Stimulated activated CD4-positive, alpha-beta T cell treated with anti-CD3 and anti-CD28 coated beads, Interleukin-15, amount 100 ng/mL, for 48 hours (primary cell): ENCODE measurements around the gene TNNT2.
A peak's percentile ranks its signal among the peaks of the same experiment; 100 is the strongest.

Source experiments
- DNase-seq, 2 donors: peaks; one replicate each; pipeline ENCODE4 v3.0.0-alpha.2; 2020; ENCODE audit warnings: low read depth in 2 of 2

The TNNT2 gene

GRCh38 chr1:201403359-201403758 lies 25.9 kb upstream of the TNNT2 start:
- no peak for DNase-seq

GRCh38 chr1:201401700-201402099 lies 24.2 kb upstream of the TNNT2 start:
- no peak for DNase-seq

GRCh38 chr1:201400852-201401230 lies 23.4 kb upstream of the TNNT2 start:
- no peak for DNase-seq

GRCh38 chr1:201400212-201400851 lies 22.9 kb upstream of the TNNT2 start:
- DNase-seq = no peak

GRCh38 chr1:201399352-201400126 lies 22.1 kb upstream of the TNNT2 start:
- DNase-seq = no peak

- DNase-seq = no peak
Measured at GRCh38 chr1:201399018-201399351, 21.5 kb upstream of the TNNT2 start, which contains the start of gene LAD1. LAD1 (minus strand) TSS chr1:201399324; CDS start chr1:201399306, 18 bp downstream.

GRCh38 chr1:201397675-201398074 lies 20.2 kb upstream of the TNNT2 start:
- no peak for DNase-seq

GRCh38 chr1:201396861-201397464 lies 19.5 kb upstream of the TNNT2 start:
- DNase-seq = no peak

- DNase-seq = no peak
Measured at GRCh38 chr1:201395936-201396335, 18.5 kb upstream of the TNNT2 start.

- DNase-seq = no peak
Measured at GRCh38 chr1:201394591-201394990, 17.1 kb upstream of the TNNT2 start.

GRCh38 chr1:201393076-201393475 lies 15.6 kb upstream of the TNNT2 start:
- DNase-seq = no peak

- no peak for DNase-seq
Measured at GRCh38 chr1:201391651-201392511, 14.4 kb upstream of the TNNT2 start.

GRCh38 chr1:201391225-201391624 lies 13.7 kb upstream of the TNNT2 start:
- no peak for DNase-seq

GRCh38 chr1:201389051-201389450 lies 11.6 kb upstream of the TNNT2 start:
- no peak for DNase-seq

GRCh38 chr1:201386208-201386607 lies 8.7 kb upstream of the TNNT2 start:
- no peak for DNase-seq

- DNase-seq = peak in 1 of 2 donors; percentile 38
Measured at GRCh38 chr1:201385299-201385891, 7.9 kb upstream of the TNNT2 start.

GRCh38 chr1:201384406-201384782 lies 6.9 kb upstream of the TNNT2 start:
- no peak for DNase-seq

GRCh38 chr1:201383647-201384405 lies 6.3 kb upstream of the TNNT2 start:
- DNase-seq = no peak

- no peak for DNase-seq
Measured at GRCh38 chr1:201381130-201381529, 3.6 kb upstream of the TNNT2 start.

- DNase-seq = no peak
Measured at GRCh38 chr1:201379733-201380242, 2.3 kb upstream of the TNNT2 start.

GRCh38 chr1:201378804-201379203 lies 1.3 kb upstream of the TNNT2 start:
- DNase-seq = no peak
